Measurements from ENCODE around the gene LASP1.

DNA sequence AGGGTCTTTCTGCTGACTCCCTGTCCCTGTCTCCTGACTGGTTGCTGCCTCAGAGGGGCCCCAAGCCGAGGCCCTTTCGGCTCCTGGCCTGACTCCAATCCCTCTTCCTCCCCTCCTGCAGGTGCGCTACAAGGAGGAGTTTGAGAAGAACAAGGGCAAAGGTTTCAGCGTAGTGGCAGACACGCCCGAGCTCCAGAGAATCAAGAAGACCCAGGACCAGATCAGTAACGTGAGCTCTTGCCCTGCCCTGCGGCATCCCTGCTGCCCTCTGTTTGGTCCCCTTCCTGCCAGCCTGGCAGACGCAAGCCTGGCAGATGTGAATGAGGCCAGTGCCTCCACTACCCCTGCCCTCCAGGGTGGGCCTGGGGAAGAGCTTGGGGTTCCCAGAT lies 28.4 kb downstream of the LASP1 start:
- TF ChIP-seq, protein P1, sequence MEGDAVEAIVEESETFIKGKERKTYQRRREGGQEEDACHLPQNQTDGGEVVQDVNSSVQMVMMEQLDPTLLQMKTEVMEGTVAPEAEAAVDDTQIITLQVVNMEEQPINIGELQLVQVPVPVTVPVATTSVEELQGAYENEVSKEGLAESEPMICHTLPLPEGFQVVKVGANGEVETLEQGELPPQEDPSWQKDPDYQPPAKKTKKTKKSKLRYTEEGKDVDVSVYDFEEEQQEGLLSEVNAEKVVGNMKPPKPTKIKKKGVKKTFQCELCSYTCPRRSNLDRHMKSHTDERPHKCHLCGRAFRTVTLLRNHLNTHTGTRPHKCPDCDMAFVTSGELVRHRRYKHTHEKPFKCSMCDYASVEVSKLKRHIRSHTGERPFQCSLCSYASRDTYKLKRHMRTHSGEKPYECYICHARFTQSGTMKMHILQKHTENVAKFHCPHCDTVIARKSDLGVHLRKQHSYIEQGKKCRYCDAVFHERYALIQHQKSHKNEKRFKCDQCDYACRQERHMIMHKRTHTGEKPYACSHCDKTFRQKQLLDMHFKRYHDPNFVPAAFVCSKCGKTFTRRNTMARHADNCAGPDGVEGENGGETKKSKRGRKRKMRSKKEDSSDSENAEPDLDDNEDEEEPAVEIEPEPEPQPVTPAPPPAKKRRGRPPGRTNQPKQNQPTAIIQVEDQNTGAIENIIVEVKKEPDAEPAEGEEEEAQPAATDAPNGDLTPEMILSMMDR (IDR thresholded peaks at IDR 0.05; ENCODE audit: low read depth, low read length), result no peak
- TF ChIP-seq, protein P2, sequence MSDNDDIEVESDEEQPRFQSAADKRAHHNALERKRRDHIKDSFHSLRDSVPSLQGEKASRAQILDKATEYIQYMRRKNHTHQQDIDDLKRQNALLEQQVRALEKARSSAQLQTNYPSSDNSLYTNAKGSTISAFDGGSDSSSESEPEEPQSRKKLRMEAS (IDR thresholded peaks at IDR 0.05; ENCODE audit: low read depth, low read length), result no peak
